Stimulated activated CD4-positive, alpha-beta T cell treated with anti-CD3 and anti-CD28 coated beads, Interleukin-1b, Interleukin-23, amount 100 ng/mL, for 24 hours (primary cell): ENCODE measurements around the gene MTOR.
"Not testable (repeated sequence)": the region's sequence is repeated elsewhere in the genome, so short reads cannot be mapped to it uniquely, and the experiment has no call there.

Experiments used
- DNase-seq, 4 experiments: peaks; one replicate each; pipeline ENCODE4 v3.0.0-alpha.2; 2020; ENCODE audit warnings: low read depth in 4 of 4, low spot score in 1 of 4

Gene MTOR

GRCh38 chr1:11262171-11263049 is at the start of gene MTOR:
MTOR (minus strand) TSS chr1:11262551; CDS start chr1:11259409, 3,142 bp downstream.
- DNase-seq, result peak; percentile 81 to 95 (median 90)

- no peak for DNase-seq
Observed at GRCh38 chr1:11309385-11309784, 47.0 kb upstream of the MTOR start.

- DNase-seq, result no peak
Observed at GRCh38 chr1:11308699-11309224, 46.4 kb upstream of the MTOR start.

- no peak for DNase-seq
Observed at GRCh38 chr1:11307852-11308251, 45.5 kb upstream of the MTOR start.

GRCh38 chr1:11305516-11305915 is 43.2 kb upstream of the MTOR start:
- DNase-seq, result not testable (repeated sequence)

- no peak for DNase-seq
Observed at GRCh38 chr1:11302366-11302765, 40.0 kb upstream of the MTOR start.

GRCh38 chr1:11301601-11302000 is 39.2 kb upstream of the MTOR start:
- DNase-seq, result no peak

- no peak for DNase-seq
Observed at GRCh38 chr1:11299225-11299574, 36.8 kb upstream of the MTOR start.

GRCh38 chr1:11298390-11299224 is 36.3 kb upstream of the MTOR start:
- no peak for DNase-seq

- not testable (repeated sequence) for DNase-seq
Observed at GRCh38 chr1:11297774-11298173, 35.4 kb upstream of the MTOR start.

- no peak for DNase-seq
Observed at GRCh38 chr1:11295905-11296304, 33.6 kb upstream of the MTOR start.

- DNase-seq, result no peak
Observed at GRCh38 chr1:11294951-11295350, 32.6 kb upstream of the MTOR start.

- no peak for DNase-seq
Observed at GRCh38 chr1:11293856-11294255, 31.5 kb upstream of the MTOR start.

GRCh38 chr1:11291049-11291448 is 28.7 kb upstream of the MTOR start:
- no peak for DNase-seq

- no peak for DNase-seq
Observed at GRCh38 chr1:11289064-11289463, 26.7 kb upstream of the MTOR start.

- no peak for DNase-seq
Observed at GRCh38 chr1:11286735-11287410, 24.5 kb upstream of the MTOR start.

GRCh38 chr1:11285883-11286734 is 23.8 kb upstream of the MTOR start:
- no peak for DNase-seq

GRCh38 chr1:11284784-11285183 is 22.4 kb upstream of the MTOR start:
- no peak for DNase-seq

- DNase-seq, result no peak
Observed at GRCh38 chr1:11283151-11283550, 20.8 kb upstream of the MTOR start.

GRCh38 chr1:11281518-11282331 is 19.4 kb upstream of the MTOR start:
- DNase-seq, result no peak
